NB4 (cell line): ENCODE measurements around the gene MINDY4.
A peak's percentile ranks its signal among the peaks of the same experiment; 100 is the strongest.

Experiments used
- DNase-seq: peaks from one replicate; pipeline ENCODE4 v3.0.0; 2010; ENCODE audit warnings: low read depth
- H3K4me3 ChIP-seq: one replicate; pipeline ENCODE4 v1.5.1; 2011; ENCODE audit warnings: mild to moderate bottlenecking, low read depth, low read length, moderate library complexity
- CTCF ChIP-seq: IDR thresholded peaks from one replicate; pipeline ENCODE4 v1.5.1; 2012; ENCODE audit warnings: low read depth, low read length
- MAX ChIP-seq: IDR thresholded peaks from 2 replicates; pipeline ENCODE4 v1.6.1; 2011; ENCODE audit warnings: low read depth, low read length
- MYC ChIP-seq: IDR thresholded peaks from 2 replicates; pipeline ENCODE4 v1.6.1; 2011; ENCODE audit warnings: low read depth, low read length
- POLR2A ChIP-seq: IDR thresholded peaks from 2 replicates; pipeline ENCODE4 v1.6.1; 2011; ENCODE audit warnings: mild to moderate bottlenecking; ENCODE audit not compliant: insufficient read length; ENCODE audit errors: extremely low read depth

Gene MINDY4

GRCh38 chr7:30727061-30727945, 43.9 kb upstream of the MINDY4 start:
- DNase-seq, result peak; percentile 94
- H3K4me3 ChIP-seq, result peak overlapping the region; percentile 37
- TF ChIP-seq CTCF, result no peak
- peak; percentile 53; the same call in 1 of the 2 replicates for TF ChIP-seq MAX
- TF ChIP-seq MYC, result peak; percentile 61

GRCh38 chr7:30728591-30729100, 42.6 kb upstream of the MINDY4 start:
- TF ChIP-seq MAX (no peak), MYC (no peak), CTCF (no peak), POLR2A (no peak)
- no peak overlapping the region for H3K4me3 ChIP-seq
- DNase-seq, result peak; percentile 46

- no peak overlapping the region for H3K4me3 ChIP-seq
- TF ChIP-seq CTCF (no peak), MYC (no peak), MAX (no peak), POLR2A (no peak)
- no peak for DNase-seq
Measured at GRCh38 chr7:30729642-30730041, 41.6 kb upstream of the MINDY4 start.

GRCh38 chr7:30730097-30730496, 41.1 kb upstream of the MINDY4 start:
- no peak for DNase-seq
- no peak overlapping the region for H3K4me3 ChIP-seq
- TF ChIP-seq CTCF (no peak), MYC (no peak), POLR2A (no peak), MAX (no peak)

GRCh38 chr7:30730996-30731395, 40.2 kb upstream of the MINDY4 start:
- DNase-seq, result no peak
- TF ChIP-seq MYC, result no peak
- TF ChIP-seq POLR2A, result no peak
- no peak for TF ChIP-seq MAX
- TF ChIP-seq CTCF, result no peak
- H3K4me3 ChIP-seq, result no peak overlapping the region
